Neuronal stem cell (in vitro differentiated cells): ENCODE measurements around the gene CADPS.
A peak's percentile ranks its signal among the peaks of the same experiment; 100 is the strongest.

Experiments used
- DNase-seq: peaks from one replicate; pipeline ENCODE4 v3.0.0-alpha.2; 2013; ENCODE audit warnings: low spot score
- H2AFZ ChIP-seq: one replicate; pipeline ENCODE4 v1.6.1; 2013; ENCODE audit warnings: mild to moderate bottlenecking, low read length, inconsistent platforms
- H2AK5ac ChIP-seq: 2 replicates; pipeline ENCODE4 v1.6.1; 2013; ENCODE audit warnings: low read depth, mild to moderate bottlenecking, inconsistent platforms, low read length, moderate library complexity, mixed read lengths
- H2BK120ac ChIP-seq: 2 replicates; pipeline ENCODE4 v1.6.1; 2013; ENCODE audit warnings: low read depth, mild to moderate bottlenecking, inconsistent platforms, low read length, moderate library complexity, mixed read lengths
- H2BK12ac ChIP-seq: one replicate; pipeline ENCODE4 v1.6.1; 2013; ENCODE audit warnings: low read length, inconsistent platforms
- H2BK15ac ChIP-seq: 2 replicates; pipeline ENCODE4 v1.6.1; 2013; ENCODE audit warnings: mild to moderate bottlenecking, low read length, inconsistent platforms, mixed read lengths
- H2BK5ac ChIP-seq: one replicate; pipeline ENCODE4 v1.6.1; 2013; ENCODE audit warnings: inconsistent platforms, mild to moderate bottlenecking, low read length, moderate library complexity
- H3K14ac ChIP-seq: one replicate; pipeline ENCODE4 v1.6.1; 2013; ENCODE audit warnings: low read length, inconsistent platforms
- H3K18ac ChIP-seq: 2 replicates; pipeline ENCODE4 v1.6.1; 2013; ENCODE audit warnings: low read length, inconsistent platforms
- H3K23ac ChIP-seq: 2 replicates; pipeline ENCODE4 v1.6.1; 2013; ENCODE audit warnings: low read depth, mild to moderate bottlenecking, mixed read lengths, low read length, inconsistent platforms; ENCODE audit not compliant: poor library complexity
- H3K27ac ChIP-seq: replicated peaks from 3 replicates; pipeline ENCODE4 v1.5.1; 2013; ENCODE audit warnings: low read length, inconsistent platforms
- H3K27me3 ChIP-seq, 3 experiments: 2 replicates each; pipeline ENCODE4 v1.6.1; 2013; ENCODE audit warnings: low read length in 3 of 3, mild to moderate bottlenecking in 2 of 3, inconsistent platforms in 1 of 3, low read depth in 1 of 3, mixed read lengths in 1 of 3, moderate library complexity in 1 of 3; ENCODE audit not compliant: control insufficient read depth in 3 of 3, insufficient read depth in 3 of 3
- H3K36me3 ChIP-seq, 2 donors: replicated peaks in 1 of 2; 2 replicates each; pipeline ENCODE4 v1.6.1; 2013; ENCODE audit warnings: low read length in 2 of 2; ENCODE audit not compliant: control insufficient read depth in 2 of 2, insufficient read depth in 2 of 2
- H3K4ac ChIP-seq: 2 replicates; pipeline ENCODE4 v1.6.1; 2013; ENCODE audit warnings: inconsistent platforms, mild to moderate bottlenecking, low read length, moderate library complexity
- H3K4me1 ChIP-seq, 2 donors: 1 replicate in 1 of 2; 2 replicates in 1 of 2; pipeline ENCODE4 v1.6.1; 2013; ENCODE audit warnings: low read length in 2 of 2, low read depth in 1 of 2; ENCODE audit not compliant: control insufficient read depth in 2 of 2, insufficient read depth in 1 of 2
- H3K4me2 ChIP-seq: one replicate; pipeline ENCODE4 v1.6.1; 2013; ENCODE audit warnings: mild to moderate bottlenecking, low read length, inconsistent platforms; ENCODE audit not compliant: insufficient read depth, poor library complexity, severe bottlenecking
- H3K4me3 ChIP-seq, 2 donors: 2 replicates each; pipeline ENCODE4 v1.5.1; 2013; ENCODE audit warnings: low read length in 2 of 2, mild to moderate bottlenecking in 2 of 2, inconsistent platforms in 1 of 2, moderate library complexity in 1 of 2
- H3K79me1 ChIP-seq: one replicate; pipeline ENCODE4 v1.6.1; 2013; ENCODE audit warnings: low read depth, mild to moderate bottlenecking, inconsistent platforms, low read length, moderate library complexity
- H3K9ac ChIP-seq: one replicate; pipeline ENCODE4 v1.6.1; 2013; ENCODE audit warnings: mild to moderate bottlenecking, low read depth, low read length, inconsistent platforms; ENCODE audit not compliant: poor library complexity
- H3K9me3 ChIP-seq, 2 donors: replicated peaks in 1 of 2; 2 replicates each; pipeline versions ENCODE3 to v1.6.1; 2013; ENCODE audit warnings: low read length in 2 of 2, mild to moderate bottlenecking in 2 of 2, inconsistent platforms in 1 of 2, low read depth in 1 of 2, mixed read lengths in 1 of 2, moderate library complexity in 1 of 2; ENCODE audit not compliant: control insufficient read depth in 2 of 2, insufficient read depth in 1 of 2
- H4K8ac ChIP-seq: one replicate; pipeline ENCODE4 v1.6.1; 2013; ENCODE audit warnings: low read depth, mild to moderate bottlenecking, inconsistent platforms, low read length, moderate library complexity
- H4K91ac ChIP-seq: one replicate; pipeline ENCODE4 v1.6.1; 2013; ENCODE audit warnings: low read length, low read depth, mild to moderate bottlenecking, inconsistent platforms; ENCODE audit not compliant: poor library complexity
- WGBS, 2 donors: extraction: QIAGEN DNeasy Blood & Tissue Kit; methylation state at CpG; one replicate each; pipeline ENCODE4 v1.1.7; 2013; ENCODE audit warnings: missing lambda C conversion rate in 2 of 2, mixed read lengths in 1 of 2; ENCODE audit not compliant: insufficient read length in 2 of 2, insufficient replicate concordance in 1 of 2; ENCODE audit errors: extremely low coverage in 2 of 2; 5-methylcytosine and 5-hydroxymethylcytosine counted together

The CADPS gene

DNA sequence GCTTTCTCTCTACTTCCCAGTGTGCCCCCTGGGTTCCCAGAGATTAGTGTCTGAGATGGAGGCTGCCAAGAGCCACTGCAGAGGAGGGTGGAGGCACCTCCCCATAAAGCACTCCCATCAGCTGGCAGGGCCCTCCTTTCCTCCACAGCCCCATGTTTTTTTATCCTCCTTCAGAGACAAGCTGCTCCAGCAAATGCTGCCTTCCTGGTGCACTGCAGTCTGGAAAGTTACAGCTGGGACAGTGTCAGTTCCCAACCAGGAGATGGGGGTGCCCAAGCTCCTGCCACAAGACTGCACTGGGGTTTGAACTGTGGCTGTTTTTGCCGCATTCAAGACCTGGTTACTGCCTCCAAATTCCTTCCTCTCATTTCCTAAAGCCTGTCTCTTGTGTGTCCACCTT is 206.1 kb downstream of the CADPS start:
- no CpG with 5 or more reads among the region's 1 CpG for WGBS, 2 donors
- H4K91ac ChIP-seq = no peak overlapping the region
- H3K18ac ChIP-seq = peak overlapping the region; percentile 8
- no peak overlapping the region for H2AFZ ChIP-seq
- no peak overlapping the region for H3K23ac ChIP-seq
- no peak for DNase-seq
- no peaks in the 10 kb centered on the region for H3K79me1 ChIP-seq
- no peak overlapping the region for H4K8ac ChIP-seq
- H3K36me3 ChIP-seq = no peaks in the 10 kb centered on the region
- no peak overlapping the region for H3K4me2 ChIP-seq
- H2BK5ac ChIP-seq = no peak overlapping the region
- no peaks in the 10 kb centered on the region for H3K9me3 ChIP-seq
- no peak overlapping the region for H2AK5ac ChIP-seq
- peaks cover 0 to 1% of the 10 kb centered on the region in 2 donors for H3K4me1 ChIP-seq
- H3K27me3 ChIP-seq = no peaks in the 10 kb centered on the region
- no peak overlapping the region for H3K27ac ChIP-seq
- H3K4me3 ChIP-seq = no peak overlapping the region
- no peak overlapping the region for H3K4ac ChIP-seq
- H3K14ac ChIP-seq = no peak overlapping the region
- H2BK120ac ChIP-seq = no peak overlapping the region
- no peak overlapping the region for H2BK12ac ChIP-seq
- H3K9ac ChIP-seq = no peak overlapping the region
- H2BK15ac ChIP-seq = no peak overlapping the region

DNA sequence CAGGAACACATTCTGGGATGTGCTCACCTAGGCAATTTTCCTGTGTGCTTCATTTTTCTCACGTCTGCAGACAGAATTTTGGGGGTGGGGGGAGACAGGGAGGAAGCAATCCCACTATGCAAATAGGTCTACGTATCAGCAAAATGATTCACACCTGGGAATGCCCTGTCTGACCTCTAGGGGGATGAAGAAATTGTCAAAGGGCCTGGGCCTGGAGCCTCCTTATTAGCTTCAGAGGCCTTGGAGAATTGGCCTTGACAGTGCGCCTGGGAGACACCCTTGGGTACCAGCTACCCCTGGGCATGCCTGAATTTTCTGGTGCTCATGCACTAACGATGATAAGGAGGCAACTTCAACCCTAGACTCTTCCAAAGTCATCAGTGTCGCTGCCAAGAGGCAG is 207.5 kb downstream of the CADPS start:
- H3K14ac ChIP-seq = no peak overlapping the region
- H3K4me3 ChIP-seq = no peak overlapping the region
- no peaks in the 10 kb centered on the region for H3K27me3 ChIP-seq
- H3K9ac ChIP-seq = no peak overlapping the region
- H3K18ac ChIP-seq = no peak overlapping the region
- no peak overlapping the region for H3K23ac ChIP-seq
- no peak overlapping the region for H2BK120ac ChIP-seq
- H3K4ac ChIP-seq = no peak overlapping the region
- WGBS, 2 donors = no CpG with 5 or more reads among the region's 5 CpGs
- H3K79me1 ChIP-seq = no peaks in the 10 kb centered on the region
- no peak overlapping the region for H2AK5ac ChIP-seq
- no peak overlapping the region for H2AFZ ChIP-seq
- peaks cover 0 to 1% of the 10 kb centered on the region in 2 donors for H3K4me1 ChIP-seq
- no peaks in the 10 kb centered on the region for H3K36me3 ChIP-seq
- H3K9me3 ChIP-seq = no peaks in the 10 kb centered on the region
- no peak overlapping the region for H3K4me2 ChIP-seq
- no peak overlapping the region for H2BK15ac ChIP-seq
- H4K91ac ChIP-seq = no peak overlapping the region
- no peak overlapping the region for H2BK12ac ChIP-seq
- H2BK5ac ChIP-seq = no peak overlapping the region
- H3K27ac ChIP-seq = no peak overlapping the region
- no peak overlapping the region for H4K8ac ChIP-seq
- DNase-seq = no peak

DNA sequence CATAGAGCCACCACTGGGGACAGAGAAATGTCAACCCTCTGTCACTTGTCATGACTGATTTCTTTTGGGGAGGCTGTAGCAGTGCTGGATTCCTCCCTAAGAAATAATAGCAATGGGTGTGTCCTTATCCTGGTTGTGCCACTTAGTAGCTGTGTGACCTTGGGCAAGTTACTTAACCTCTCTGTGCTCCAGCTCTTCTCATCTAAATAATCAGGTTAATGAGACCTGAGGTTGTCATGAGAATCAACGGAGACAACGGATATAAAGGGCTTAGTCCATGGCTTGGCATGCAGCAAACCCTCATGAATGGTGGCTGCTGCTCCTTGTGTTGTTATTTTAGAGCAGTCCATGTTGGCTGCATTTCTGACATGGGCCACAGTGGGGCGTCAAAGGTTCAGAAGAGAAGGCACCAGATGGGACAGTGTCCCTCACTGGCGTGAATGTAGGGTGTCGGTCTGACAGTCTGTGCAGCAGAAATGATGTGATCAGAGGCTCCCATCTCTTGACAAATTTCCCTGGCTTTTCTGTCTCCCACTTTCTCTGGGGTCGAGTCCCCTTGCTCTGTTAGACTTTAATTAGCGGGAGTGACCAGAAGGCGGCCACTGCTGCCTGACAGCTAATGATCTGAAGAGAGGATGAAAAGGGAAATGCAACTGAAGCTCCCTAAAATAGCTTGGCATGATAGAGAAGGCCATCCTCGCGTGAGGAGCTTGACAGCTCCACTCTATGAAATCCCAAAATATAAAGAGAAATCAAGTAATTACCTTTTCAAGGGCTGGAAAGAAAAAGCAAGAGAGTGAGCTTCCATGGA is 209.4 kb downstream of the CADPS start:
- no peak overlapping the region for H3K27ac ChIP-seq
- H3K79me1 ChIP-seq = no peaks in the 10 kb centered on the region
- peak; percentile 80 for DNase-seq
- no peak overlapping the region for H4K8ac ChIP-seq
- WGBS, 2 donors = no CpG with 5 or more reads among the region's 10 CpGs
- H3K9me3 ChIP-seq = no peaks in the 10 kb centered on the region
- H2AK5ac ChIP-seq = no peak overlapping the region
- no peak overlapping the region for H2BK15ac ChIP-seq
- H3K18ac ChIP-seq = no peak overlapping the region
- no peak overlapping the region for H3K23ac ChIP-seq
- no peaks in the 10 kb centered on the region for H3K36me3 ChIP-seq
- H3K4me1 ChIP-seq = peaks cover 0 to 1% of the 10 kb centered on the region in 2 donors
- H3K14ac ChIP-seq = no peak overlapping the region
- H3K4me3 ChIP-seq = no peak overlapping the region
- no peak overlapping the region for H2BK5ac ChIP-seq
- no peaks in the 10 kb centered on the region for H3K27me3 ChIP-seq
- H4K91ac ChIP-seq = no peak overlapping the region
- peak overlapping the region; percentile 34 for H3K4me2 ChIP-seq
- H2BK12ac ChIP-seq = no peak overlapping the region
- H3K9ac ChIP-seq = no peak overlapping the region
- no peak overlapping the region for H3K4ac ChIP-seq
- H2BK120ac ChIP-seq = no peak overlapping the region
- H2AFZ ChIP-seq = no peak overlapping the region

DNA sequence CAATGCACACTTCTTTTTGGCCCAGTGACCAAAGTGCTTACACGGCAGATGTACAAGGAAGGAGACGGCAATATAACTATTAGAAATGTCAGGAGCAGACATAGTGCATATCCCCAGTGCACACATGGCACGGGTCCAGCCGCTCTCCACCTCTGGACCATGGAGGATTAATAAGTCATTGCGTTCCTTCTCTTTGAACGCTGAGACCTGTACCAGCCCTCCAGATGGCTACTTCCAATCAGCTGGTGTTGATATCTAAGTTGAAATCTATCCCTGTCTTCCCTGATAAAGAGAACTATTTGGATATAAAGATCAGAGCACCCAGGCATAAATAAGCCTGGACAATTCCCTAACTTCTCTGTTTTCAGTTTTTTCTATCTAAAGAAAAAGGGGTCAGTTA is 212.5 kb downstream of the CADPS start:
- H3K4me1 ChIP-seq = no peaks in the 10 kb centered on the region
- no peaks in the 10 kb centered on the region for H3K79me1 ChIP-seq
- no peaks in the 10 kb centered on the region for H3K27me3 ChIP-seq
- DNase-seq = no peak
- H3K4me2 ChIP-seq = no peak overlapping the region
- no peak overlapping the region for H2BK5ac ChIP-seq
- no peak overlapping the region for H4K91ac ChIP-seq
- no CpG with 5 or more reads among the region's 6 CpGs for WGBS, 2 donors
- no peak overlapping the region for H3K4me3 ChIP-seq
- no peak overlapping the region for H4K8ac ChIP-seq
- H2AK5ac ChIP-seq = no peak overlapping the region
- H2AFZ ChIP-seq = no peak overlapping the region
- H3K14ac ChIP-seq = no peak overlapping the region
- H3K9ac ChIP-seq = no peak overlapping the region
- H2BK12ac ChIP-seq = no peak overlapping the region
- H2BK120ac ChIP-seq = no peak overlapping the region
- H3K18ac ChIP-seq = no peak overlapping the region
- no peak overlapping the region for H3K27ac ChIP-seq
- no peak overlapping the region for H3K23ac ChIP-seq
- no peaks in the 10 kb centered on the region for H3K36me3 ChIP-seq
- no peaks in the 10 kb centered on the region for H3K9me3 ChIP-seq
- H2BK15ac ChIP-seq = no peak overlapping the region
- H3K4ac ChIP-seq = no peak overlapping the region
